Small intestine (tissue), 7 donors: ENCODE measurements around the gene HTT-AS. TPM values are rescaled to one million over a fixed set of nuclear protein-coding genes. Genes with fewer than 3 reads are reported as not detected.

Experiments
- DNase-seq, 2 donors: peaks; one replicate each; pipeline versions ENCODE4 v3.0.0 to v3.0.0-alpha.2; 2013
- FAIRE-seq: peaks from 2 replicates; lab custom pipeline; 2012; peaks lifted over from hg19 to GRCh38; lab: Jason Lieb, UNC
- H3K27ac ChIP-seq, 3 donors: one replicate each; pipeline ENCODE4 v1.5.1; 2013; ENCODE audit warnings: low read length in 2 of 3, mild to moderate bottlenecking in 2 of 3, control low read depth in 1 of 3, inconsistent platforms in 1 of 3, low read depth in 1 of 3, moderate library complexity in 1 of 3
- H3K27me3 ChIP-seq, 3 donors: one replicate each; pipeline ENCODE4 v1.6.1; 2013; ENCODE audit warnings: low read length in 3 of 3, inconsistent platforms in 1 of 3; ENCODE audit not compliant: control insufficient read depth in 3 of 3, insufficient read depth in 3 of 3
- H3K36me3 ChIP-seq, 3 donors: one replicate each; pipeline ENCODE4 v1.6.1; 2013; ENCODE audit warnings: low read length in 3 of 3, inconsistent platforms in 1 of 3, low read depth in 1 of 3, mild to moderate bottlenecking in 1 of 3, moderate library complexity in 1 of 3; ENCODE audit not compliant: control insufficient read depth in 3 of 3, insufficient read depth in 2 of 3
- H3K4me1 ChIP-seq, 3 donors: one replicate each; pipeline ENCODE4 v1.6.1; 2013; ENCODE audit warnings: low read length in 2 of 3, inconsistent platforms in 1 of 3, low read depth in 1 of 3, mild to moderate bottlenecking in 1 of 3, moderate library complexity in 1 of 3; ENCODE audit not compliant: control insufficient read depth in 3 of 3, insufficient read depth in 2 of 3
- H3K4me3 ChIP-seq, 3 donors: one replicate each; pipeline ENCODE4 v1.5.1; 2013; ENCODE audit warnings: low read length in 3 of 3, control low read depth in 1 of 3, inconsistent platforms in 1 of 3, low read depth in 1 of 3, mild to moderate bottlenecking in 1 of 3, moderate library complexity in 1 of 3
- H3K9me3 ChIP-seq, 2 donors: one replicate each; pipeline ENCODE4 v1.6.1; 2013; ENCODE audit warnings: low read depth in 1 of 2, low read length in 1 of 2; ENCODE audit not compliant: control insufficient read depth in 2 of 2, insufficient read depth in 1 of 2
- WGBS, 3 donors: extraction: QIAGEN DNeasy Blood & Tissue Kit; methylation state at CpG; one replicate each; pipeline ENCODE4 v1.1.7; 2013; 5-methylcytosine and 5-hydroxymethylcytosine counted together
- polyA plus RNA-seq, 4 donors: library from polyadenylated mRNA; stranded (reverse) in 3 of 4; unstranded in 1 of 4; fragments of 200-250 nt in 3 of 4; fragments of 120-200 nt in 1 of 4; gene quantifications; one replicate each; pipeline versions ENCODE4 v1.2.1 to v1.2.3, GENCODE V29; 2013
- donor health status: healthy with polysubstance abuse.
- donor health status: control.
- donor health status: control.
- donor health status: Bipolar disorder and iron deficiency.
- donor health status: healthy.

Gene HTT-AS
- polyA plus RNA-seq, 4 donors: not detected

DNA sequence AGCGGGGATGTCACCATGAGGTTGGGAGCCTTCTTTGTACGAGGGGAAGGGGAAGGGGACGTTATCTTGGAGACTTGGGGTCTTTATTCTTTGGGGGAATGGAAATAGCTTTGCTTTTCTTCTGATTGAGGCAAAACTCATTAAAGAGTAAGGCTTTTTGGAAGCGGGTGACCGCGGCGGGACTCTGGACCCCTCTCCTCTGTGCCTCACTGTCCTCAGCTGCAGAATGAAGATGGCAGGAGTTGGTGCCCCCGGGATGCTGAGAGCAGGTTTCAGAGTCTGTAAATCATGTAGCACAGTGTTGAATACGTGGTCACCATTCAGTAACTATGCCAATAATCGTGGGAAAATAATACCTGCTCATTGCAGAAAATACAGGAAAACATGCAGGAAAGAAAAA is 32.1 kb downstream of the HTT-AS start:
- Histone ChIP-seq H3K27ac (peak overlapping the region in 2 of 3 donors; percentile 69 to 85), H3K36me3 (no peaks in the 10 kb centered on the region), H3K27me3 (peaks cover 0 to 7% (median 0%) of the 10 kb centered on the region in 3 donors), H3K9me3 (no peaks in the 10 kb centered on the region), H3K4me1 (peaks cover 0 to 8% (median 4%) of the 10 kb centered on the region in 3 donors), H3K4me3 (peak overlapping the region; percentile 25 to 50 (median 37))
- 54 to 71% (median 66%) methylated on average over 10 of the region's 10 CpGs for WGBS, 3 donors
- DNase-seq (no peak), FAIRE-seq (no peak)

- no peaks in the 10 kb centered on the region for H3K36me3 ChIP-seq
- peaks cover 0 to 7% (median 0%) of the 10 kb centered on the region in 3 donors for H3K27me3 ChIP-seq
- H3K27ac ChIP-seq: peak overlapping the region in 2 of 3 donors; percentile 69 to 85
- H3K4me3 ChIP-seq: peak overlapping the region; percentile 25 to 50 (median 37)
- FAIRE-seq: no peak
- WGBS, 3 donors: 24 to 41% (median 31%) methylated on average over 54 to 57 of the region's 57 CpGs
- no peaks in the 10 kb centered on the region for H3K9me3 ChIP-seq
- DNase-seq: peak; percentile 64 to 71
- H3K4me1 ChIP-seq: peaks cover 0 to 8% (median 4%) of the 10 kb centered on the region in 3 donors
Observed at GRCh38 chr4:3041192-3042142, 32.9 kb downstream of the HTT-AS start.

- H3K36me3 ChIP-seq: no peaks in the 10 kb centered on the region
- no peaks in the 10 kb centered on the region for H3K9me3 ChIP-seq
- H3K27ac ChIP-seq: peak overlapping the region in 1 of 3 donors; percentile 69
- 76 to 85% (median 83%) methylated on average over 28 of the region's 28 CpGs for WGBS, 3 donors
- no peak for FAIRE-seq
- H3K4me3 ChIP-seq: peak overlapping the region in 2 of 3 donors; percentile 37 to 50
- DNase-seq: no peak
- H3K4me1 ChIP-seq: peaks cover 0 to 8% (median 4%) of the 10 kb centered on the region in 3 donors
- peaks cover 0 to 7% (median 0%) of the 10 kb centered on the region in 3 donors for H3K27me3 ChIP-seq
Observed at GRCh38 chr4:3040452-3041191, 33.7 kb downstream of the HTT-AS start.

DNA sequence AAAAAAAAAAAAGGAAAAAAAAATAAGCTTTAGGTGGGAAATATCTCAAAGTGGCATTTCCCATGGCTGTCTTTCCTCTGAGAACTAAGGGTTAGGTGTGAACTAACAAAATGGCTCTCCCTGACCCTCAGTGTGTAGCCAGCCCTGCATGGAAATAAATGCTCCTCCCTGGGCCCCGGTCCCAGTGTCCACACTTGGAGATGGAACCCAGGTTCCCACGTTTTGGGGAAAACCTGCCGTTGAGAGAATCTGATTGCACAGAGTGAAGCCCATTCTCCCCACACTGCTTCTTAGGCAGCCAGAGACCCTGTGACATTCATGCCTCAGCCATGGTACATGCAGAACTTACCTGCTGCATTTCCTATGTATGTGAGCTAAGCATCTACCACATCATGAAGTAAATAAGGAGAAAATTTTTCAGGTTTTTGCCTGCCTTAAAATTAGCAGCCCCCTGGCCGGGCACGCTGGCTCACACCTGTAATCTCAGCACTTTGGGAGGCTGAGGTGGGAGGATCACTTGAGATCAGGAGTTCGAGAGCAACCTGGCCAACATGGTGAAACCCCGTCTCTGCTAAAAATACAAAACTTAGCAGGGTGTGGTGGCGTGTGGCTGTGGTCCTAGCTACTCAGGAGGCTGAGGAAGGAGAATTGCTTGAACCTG is 34.5 kb downstream of the HTT-AS start:
- H3K9me3 ChIP-seq: no peaks in the 10 kb centered on the region
- H3K27ac ChIP-seq: no peak overlapping the region
- H3K4me3 ChIP-seq: no peak overlapping the region
- 83 to 89% (median 86%) methylated on average over 8 of the region's 8 CpGs for whole genome bisulfite sequencing, 3 donors
- no peaks in the 10 kb centered on the region for H3K36me3 ChIP-seq
- FAIRE-seq (no peak), DNase-seq (no peak)
- peaks cover 0 to 5% (median 4%) of the 10 kb centered on the region in 3 donors for H3K4me1 ChIP-seq
- H3K27me3 ChIP-seq: peaks cover 0 to 7% (median 0%) of the 10 kb centered on the region in 3 donors

DNA sequence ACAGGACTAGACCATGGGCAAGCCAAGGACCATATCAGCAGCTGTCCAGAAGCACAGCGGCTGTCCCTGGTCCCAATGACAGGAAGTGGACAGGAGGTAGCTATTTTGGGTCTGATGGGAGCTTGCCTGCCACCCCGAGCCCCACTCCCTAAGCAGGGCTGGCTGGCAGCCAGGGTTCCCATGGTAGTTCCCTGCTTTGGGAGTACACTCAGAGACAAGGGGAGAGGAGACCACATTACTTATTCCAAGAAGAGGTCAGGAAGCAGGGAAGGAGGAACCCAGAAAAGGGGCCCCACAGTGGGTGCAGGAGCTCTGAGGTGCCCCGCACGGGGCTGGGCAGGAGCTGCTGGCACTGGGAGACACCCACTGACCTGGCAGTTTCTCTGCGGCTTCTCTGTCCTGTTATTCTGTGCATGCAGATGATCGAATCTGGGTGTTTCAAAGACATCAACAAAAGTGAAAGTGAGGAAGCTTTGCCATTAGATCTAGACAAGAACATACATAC is 36.3 kb downstream of the HTT-AS start:
- no peak for FAIRE-seq
- H3K27ac ChIP-seq: no peak overlapping the region
- 19 to 34% (median 27%) methylated on average over 6 of the region's 6 CpGs for WGBS, 3 donors

DNA sequence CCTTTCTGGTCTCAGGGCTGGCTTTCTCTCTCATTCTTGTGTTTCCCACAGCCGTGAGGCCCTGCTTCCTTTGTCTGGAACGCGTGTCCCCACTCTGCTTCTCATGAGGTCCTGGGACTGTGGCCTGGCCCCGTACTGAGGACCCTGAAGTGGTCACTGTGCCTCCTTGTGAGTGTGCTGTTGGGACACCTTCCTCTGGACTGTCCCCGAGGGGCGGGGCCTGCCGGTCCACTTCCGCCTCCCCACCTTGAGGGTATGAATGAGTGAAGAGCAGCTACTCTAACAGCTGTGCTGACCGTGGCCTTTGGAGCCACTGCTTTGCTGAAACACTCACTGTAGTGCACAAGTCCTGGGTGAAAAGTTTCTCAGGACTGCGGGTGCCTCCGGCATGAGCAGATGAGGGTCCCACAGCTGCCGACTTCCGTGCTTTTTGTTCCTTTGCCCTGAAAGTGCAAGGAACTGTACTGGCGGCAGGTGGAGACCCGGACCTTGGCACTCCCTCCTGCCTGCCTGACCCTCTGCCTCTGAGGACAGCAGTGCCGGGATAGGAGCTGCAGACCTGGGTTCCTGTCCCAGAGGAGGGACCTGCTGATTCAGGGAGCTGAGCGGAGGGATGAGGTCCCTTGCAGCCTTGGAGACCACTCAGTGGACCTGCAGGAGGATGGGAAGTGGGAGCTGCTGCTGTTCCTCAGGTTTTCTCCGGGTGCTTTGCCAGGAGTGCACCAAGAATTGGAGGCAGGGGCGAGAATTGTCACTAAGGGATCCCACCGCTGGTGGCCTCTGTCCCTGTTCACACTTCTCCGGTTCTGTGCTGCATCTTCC is 38.0 kb downstream of the HTT-AS start:
- H3K36me3 ChIP-seq: no peaks in the 10 kb centered on the region
- no peak for DNase-seq
- H3K4me3 ChIP-seq: no peak overlapping the region
- WGBS, 3 donors: 53 to 77% (median 59%) methylated on average over 21 of the region's 21 CpGs
- peaks cover 0 to 2% (median 0%) of the 10 kb centered on the region in 3 donors for H3K27me3 ChIP-seq
- no peak for FAIRE-seq
- H3K27ac ChIP-seq: no peak overlapping the region
- H3K9me3 ChIP-seq: no peaks in the 10 kb centered on the region
- H3K4me1 ChIP-seq: peaks cover 0 to 4% (median 0%) of the 10 kb centered on the region in 3 donors

More for the DNA sequence above, 36.3 kb downstream of the HTT-AS start:
- DNase-seq: no peak
- Histone ChIP-seq H3K9me3 (no peaks in the 10 kb centered on the region), H3K27me3 (peaks cover 0 to 7% (median 0%) of the 10 kb centered on the region in 3 donors), H3K4me3 (no peak overlapping the region), H3K36me3 (no peaks in the 10 kb centered on the region), H3K4me1 (peaks cover 0 to 4% (median 4%) of the 10 kb centered on the region in 3 donors)

GRCh38 chr4:3035674-3036073 is 38.7 kb downstream of the HTT-AS start:
- 81 to 87% (median 83%) methylated on average over 6 of the region's 6 CpGs for WGBS, 3 donors
- Histone ChIP-seq H3K36me3 (no peaks in the 10 kb centered on the region), H3K4me1 (peaks cover 0 to 4% (median 0%) of the 10 kb centered on the region in 3 donors), H3K27ac (no peak overlapping the region), H3K4me3 (no peak overlapping the region), H3K9me3 (no peaks in the 10 kb centered on the region), H3K27me3 (no peaks in the 10 kb centered on the region)
- FAIRE-seq: no peak
- DNase-seq: no peak
